Ovary (tissue), 3 donors: ENCODE data around the gene ZNF346.

Experiments used
- POLR2A ChIP-seq: fragments of 450-650 bp; IDR thresholded peaks from one replicate; pipeline ENCODE4 v1.6.1; 2017; ENCODE audit warnings: antibody characterized with exemption, mild to moderate bottlenecking, moderate library complexity
- TF ChIP-seq, protein P1 (sequence below), 3 donors: fragments of 450-650 bp in 2 of 3; fragments of 200-600 bp in 1 of 3; IDR thresholded peaks; one replicate each; pipeline versions ENCODE4 v1.5.1 to v1.8.0; 2016 to 2022; ENCODE audit warnings: antibody characterized with exemption in 3 of 3, mild to moderate bottlenecking in 1 of 3
- donor health status: DM: no; HTN: no; CAD: no.

GRCh38 chr5:177029498-177029897 is 7.0 kb downstream of the ZNF346 start:
- TF ChIP-seq, protein P1, sequence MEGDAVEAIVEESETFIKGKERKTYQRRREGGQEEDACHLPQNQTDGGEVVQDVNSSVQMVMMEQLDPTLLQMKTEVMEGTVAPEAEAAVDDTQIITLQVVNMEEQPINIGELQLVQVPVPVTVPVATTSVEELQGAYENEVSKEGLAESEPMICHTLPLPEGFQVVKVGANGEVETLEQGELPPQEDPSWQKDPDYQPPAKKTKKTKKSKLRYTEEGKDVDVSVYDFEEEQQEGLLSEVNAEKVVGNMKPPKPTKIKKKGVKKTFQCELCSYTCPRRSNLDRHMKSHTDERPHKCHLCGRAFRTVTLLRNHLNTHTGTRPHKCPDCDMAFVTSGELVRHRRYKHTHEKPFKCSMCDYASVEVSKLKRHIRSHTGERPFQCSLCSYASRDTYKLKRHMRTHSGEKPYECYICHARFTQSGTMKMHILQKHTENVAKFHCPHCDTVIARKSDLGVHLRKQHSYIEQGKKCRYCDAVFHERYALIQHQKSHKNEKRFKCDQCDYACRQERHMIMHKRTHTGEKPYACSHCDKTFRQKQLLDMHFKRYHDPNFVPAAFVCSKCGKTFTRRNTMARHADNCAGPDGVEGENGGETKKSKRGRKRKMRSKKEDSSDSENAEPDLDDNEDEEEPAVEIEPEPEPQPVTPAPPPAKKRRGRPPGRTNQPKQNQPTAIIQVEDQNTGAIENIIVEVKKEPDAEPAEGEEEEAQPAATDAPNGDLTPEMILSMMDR (IDR thresholded peaks at IDR 0.05) = no peak
- no peak for TF ChIP-seq POLR2A
